AG08395 (cell line): Measurements from ENCODE around the gene GLP1R.
A peak's percentile ranks its signal among the peaks of the same experiment; 100 is the strongest.

Experiments
- DNase-seq: peaks from one replicate; pipeline ENCODE4 v3.0.0; 2012; ENCODE audit warnings: mixed read lengths, low spot score

GLP1R gene

DNA sequence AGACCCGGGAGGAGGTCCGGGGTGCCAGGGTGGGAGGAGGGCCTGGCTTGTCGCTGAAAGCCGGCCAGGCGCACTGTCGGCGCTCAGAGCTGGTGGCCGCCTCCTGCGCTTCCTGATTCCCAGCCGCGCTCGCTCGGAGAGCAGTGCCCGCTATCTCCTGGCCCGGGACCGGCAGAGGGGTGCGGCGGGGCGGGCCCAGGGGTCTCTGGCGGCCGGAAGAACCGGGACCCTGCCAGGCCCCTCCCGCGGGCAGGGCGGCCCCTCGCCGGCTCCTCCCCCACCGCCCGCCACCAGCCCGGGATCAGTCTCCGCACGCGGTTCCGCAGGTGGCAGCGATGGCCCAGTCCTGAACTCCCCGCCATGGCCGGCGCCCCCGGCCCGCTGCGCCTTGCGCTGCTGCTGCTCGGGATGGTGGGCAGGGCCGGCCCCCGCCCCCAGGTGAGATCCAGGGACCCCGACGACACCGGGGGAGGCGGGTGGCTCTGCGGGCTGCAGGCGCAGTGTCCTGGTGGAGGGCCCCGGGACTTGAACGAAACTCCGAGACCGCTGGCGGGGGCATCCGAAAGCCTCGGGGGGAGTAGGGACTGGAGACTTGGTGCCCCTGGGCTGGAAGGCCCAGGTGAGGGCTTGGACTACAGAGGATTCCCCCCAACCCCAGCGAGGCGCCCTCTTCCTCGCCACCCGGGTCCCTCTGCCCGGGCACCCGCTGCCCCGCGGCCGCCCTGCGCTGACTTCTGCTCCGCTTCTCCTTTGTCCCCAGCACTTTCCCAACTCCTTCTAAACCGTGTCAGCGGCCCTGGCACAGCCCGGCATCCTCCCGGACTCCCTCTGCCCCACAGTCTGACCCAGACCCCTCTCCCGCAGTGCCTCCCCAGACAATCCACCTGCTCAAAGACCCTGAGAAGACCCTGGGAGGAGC, at the start of gene GLP1R:
Gene GLP1R (plus strand): TSS at position 301 of the 919 bp plus-strand sequence. CDS start 60 bp downstream, at position 361.
- DNase-seq, result no peak

DNA sequence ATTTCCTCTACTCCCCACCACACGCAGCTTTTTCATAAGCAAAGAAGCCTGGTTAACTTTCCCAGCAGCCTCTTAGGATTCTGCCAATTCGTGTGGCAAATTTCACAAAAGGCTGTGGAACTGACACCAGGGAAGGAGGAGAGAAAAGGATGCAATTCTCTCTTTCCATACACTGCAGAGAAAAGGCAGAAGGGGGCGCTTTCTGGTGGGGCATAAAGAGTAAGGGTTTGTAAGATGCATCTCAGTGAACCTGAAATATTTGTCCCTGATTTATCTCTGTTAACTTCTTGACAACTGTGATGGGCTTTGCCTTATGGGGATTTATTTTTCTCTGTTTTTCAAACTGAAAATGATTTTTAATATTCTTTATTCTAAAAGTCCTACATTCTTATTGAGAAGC, 45.5 kb upstream of the GLP1R start:
- no peak for DNase-seq

DNA sequence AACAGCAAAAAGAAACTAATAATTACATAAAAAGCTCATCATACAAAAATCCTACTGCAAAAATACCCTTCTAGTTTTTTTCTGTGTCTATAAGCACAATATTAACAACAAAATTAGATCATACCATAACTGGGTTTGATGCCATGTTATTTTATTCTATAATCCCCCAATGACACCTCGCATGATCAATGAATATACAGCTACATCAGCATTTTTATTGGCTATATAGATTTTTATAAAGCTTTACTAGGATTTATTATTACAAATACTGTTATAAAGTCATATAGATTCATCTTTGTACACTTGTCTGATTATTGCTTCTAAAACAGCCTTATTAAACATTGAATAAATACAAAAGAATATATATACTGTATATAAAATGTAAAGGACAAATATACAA, 45.1 kb upstream of the GLP1R start:
- no peak for DNase-seq

DNA sequence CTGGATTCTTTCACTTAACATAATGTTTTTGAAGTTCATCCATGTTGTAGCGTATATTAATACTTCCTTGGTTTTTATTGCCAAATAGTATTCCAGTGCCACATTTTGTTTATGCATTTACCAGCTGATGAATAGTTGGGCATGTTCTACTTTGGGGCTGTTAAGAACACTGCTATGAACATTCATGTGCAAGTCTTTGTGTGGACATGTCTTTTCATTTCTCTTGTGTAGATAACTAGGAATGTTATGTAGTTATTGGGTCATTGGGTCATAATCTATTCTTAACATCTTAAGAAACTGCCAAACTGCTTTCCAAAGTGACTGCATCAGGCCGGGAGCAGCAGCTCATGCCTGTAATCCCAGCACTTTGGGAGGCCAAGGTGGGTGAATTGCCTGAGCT, 43.8 kb upstream of the GLP1R start:
- DNase-seq, result no peak

DNA sequence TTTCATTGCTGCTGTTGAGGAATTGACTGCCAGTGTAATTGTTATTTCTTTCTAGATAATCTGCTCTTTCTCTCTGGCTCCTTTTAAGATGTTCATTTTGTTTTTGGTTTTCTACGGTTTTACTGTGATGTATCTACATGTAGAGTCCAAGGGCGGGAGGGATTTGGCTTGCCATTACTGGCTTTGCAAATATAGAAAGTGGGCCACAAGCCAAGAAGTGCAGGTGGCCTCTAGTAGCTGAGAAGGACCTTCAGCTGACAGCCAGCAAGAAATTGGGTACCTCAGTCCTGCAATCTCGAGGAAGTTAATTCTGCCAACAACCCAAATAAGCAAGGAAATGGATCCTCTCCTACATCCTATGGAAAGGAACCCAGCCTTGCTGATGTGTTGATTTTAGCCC, 42.8 kb upstream of the GLP1R start:
- no peak for DNase-seq

GRCh38 chr6:39007575-39007974, 41.0 kb upstream of the GLP1R start:
- no peak for DNase-seq

DNA sequence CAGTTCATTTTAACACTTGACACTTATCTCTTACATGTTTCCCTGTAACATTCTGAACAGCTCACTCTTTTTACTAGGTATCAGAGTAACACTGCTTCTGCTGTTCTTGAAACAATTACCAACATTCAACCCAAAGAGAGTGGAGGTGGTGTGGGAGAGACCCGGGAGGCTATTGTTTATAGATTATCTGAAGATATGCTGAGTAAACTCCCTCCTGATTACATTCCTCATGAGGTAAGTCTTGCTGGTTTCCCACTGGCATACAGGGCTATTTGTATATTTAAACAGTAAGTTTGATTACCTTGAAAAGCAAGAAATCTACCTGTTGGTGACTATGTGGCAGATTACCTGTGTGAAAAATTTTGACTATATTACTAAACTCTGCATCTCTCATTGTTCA, 39.8 kb upstream of the GLP1R start:
- DNase-seq, result no peak

GRCh38 chr6:39009476-39009875, 39.1 kb upstream of the GLP1R start:
- no peak for DNase-seq

- no peak for DNase-seq
Measured at GRCh38 chr6:39016839-39017546, 31.6 kb upstream of the GLP1R start.

DNA sequence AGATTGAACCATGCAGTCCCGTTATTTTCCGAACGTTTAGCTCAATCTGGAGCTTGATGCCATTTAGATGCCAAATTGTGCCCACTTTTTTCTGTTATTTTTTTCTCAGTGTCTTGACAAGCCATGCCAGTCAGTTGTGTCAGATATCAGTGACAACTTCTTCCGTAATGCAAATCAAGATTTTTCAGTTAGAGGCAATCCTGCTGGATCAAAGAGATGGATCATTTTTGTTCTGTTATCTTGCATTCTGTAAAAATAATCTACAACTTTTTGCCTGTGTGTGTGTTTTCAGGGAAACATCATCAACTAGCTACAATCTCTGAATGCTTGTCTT, 31.1 kb upstream of the GLP1R start:
- DNase-seq, result no peak

DNA sequence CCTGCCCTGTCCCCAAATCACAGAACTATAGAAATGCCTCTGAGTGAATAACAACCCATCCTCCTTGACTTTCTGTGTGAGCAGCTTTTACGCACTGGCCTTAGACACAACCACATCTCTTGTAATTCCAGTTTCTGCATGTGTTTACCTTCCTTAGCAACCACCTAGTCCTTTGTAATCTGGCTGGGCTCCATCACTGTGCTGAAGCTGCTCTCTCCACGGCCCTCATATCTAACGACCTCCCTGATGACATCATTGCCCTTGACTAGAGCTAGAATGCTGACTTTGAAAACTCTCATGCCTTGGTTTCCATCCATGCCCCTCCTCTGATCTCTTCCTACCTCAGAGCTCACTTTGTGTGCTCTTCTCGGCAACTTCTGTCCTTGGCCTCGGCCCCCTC, 30.5 kb upstream of the GLP1R start:
- no peak for DNase-seq

GRCh38 chr6:39020136-39020535, 28.4 kb upstream of the GLP1R start:
- no peak for DNase-seq

GRCh38 chr6:39021041-39021440, 27.5 kb upstream of the GLP1R start:
- DNase-seq, result no peak

DNA sequence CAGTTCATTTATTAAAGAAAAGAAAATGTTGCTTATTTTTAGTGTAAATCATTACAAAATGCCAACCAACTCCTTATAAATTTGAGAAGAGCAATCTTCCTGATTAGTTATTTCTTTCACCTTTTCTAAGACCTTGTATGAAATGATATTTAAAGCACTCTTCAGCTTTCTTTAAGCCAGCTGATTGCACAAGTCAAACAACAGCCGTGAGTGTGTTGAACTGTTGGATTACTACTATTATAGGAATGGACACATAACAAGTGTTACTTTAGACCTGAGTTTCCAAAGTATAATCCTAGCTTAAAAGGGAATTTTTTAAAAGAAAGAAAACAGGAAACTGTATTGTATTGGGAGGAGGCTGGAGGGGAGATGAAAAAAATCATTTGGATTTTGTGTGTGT, 26.8 kb upstream of the GLP1R start:
- DNase-seq, result no peak

- no peak for DNase-seq
Measured at GRCh38 chr6:39026175-39026574, 22.4 kb upstream of the GLP1R start.

DNA sequence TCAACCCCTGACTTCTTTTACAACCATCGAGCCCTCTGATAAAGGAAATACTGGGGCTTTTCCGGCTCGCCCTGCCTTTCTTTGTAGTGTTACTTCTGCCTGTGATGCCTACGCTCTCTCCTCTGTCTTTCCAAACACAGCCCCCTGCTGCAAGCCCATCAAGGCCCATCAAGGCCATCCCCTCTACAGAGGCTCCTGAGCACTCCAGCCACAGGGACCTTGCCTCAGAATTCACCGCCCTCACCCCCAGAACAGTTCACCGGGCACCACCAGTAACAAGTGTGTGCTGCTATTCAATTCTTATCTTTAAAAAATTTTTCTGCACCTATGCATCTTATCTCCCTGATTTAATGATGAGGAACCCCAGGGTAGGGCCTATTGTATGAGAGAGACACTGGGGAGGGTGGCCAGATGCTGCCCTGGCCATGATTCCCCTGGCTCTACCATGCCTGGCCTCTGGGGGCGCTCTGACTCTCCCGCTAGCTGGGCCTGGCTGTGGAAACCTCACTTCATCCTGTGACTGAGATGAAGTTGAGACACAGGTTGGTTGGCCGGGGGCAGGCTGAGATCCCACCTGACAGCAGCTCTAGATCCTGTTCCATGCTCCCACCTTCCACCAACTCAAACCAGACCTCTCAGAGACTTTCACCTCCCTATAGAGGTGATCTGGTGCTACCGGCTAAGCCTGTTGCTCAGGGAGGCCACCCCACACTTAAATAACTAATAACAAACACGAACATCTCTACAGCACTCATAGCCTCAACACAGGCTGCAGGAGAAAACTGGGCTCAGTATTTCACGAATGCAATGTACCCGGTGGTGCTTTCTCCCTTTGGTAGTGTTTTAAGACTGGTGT, 19.2 kb upstream of the GLP1R start:
- peak; percentile 52 for DNase-seq

DNA sequence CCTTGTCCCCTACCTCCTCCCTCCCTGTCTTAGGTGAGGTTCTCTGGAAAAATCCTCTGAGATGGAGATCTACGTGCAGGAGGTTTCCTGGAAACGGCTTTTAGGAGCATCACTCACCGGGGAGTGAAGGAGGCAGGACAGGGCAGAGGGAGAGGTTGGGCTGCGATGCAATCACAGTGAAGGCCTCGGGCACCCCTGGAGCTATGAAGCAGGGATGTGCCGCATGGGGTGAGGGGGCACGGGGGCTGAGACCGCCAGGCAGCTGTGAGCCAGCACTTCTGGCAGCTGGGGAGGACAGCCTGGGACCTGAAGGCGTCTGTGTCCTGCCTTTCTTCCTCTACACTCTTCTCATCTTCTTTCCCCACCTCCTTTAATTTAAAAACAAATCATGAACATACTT, 12.9 kb upstream of the GLP1R start:
- no peak for DNase-seq

GRCh38 chr6:39037082-39037508, 11.5 kb upstream of the GLP1R start:
- no peak for DNase-seq

DNA sequence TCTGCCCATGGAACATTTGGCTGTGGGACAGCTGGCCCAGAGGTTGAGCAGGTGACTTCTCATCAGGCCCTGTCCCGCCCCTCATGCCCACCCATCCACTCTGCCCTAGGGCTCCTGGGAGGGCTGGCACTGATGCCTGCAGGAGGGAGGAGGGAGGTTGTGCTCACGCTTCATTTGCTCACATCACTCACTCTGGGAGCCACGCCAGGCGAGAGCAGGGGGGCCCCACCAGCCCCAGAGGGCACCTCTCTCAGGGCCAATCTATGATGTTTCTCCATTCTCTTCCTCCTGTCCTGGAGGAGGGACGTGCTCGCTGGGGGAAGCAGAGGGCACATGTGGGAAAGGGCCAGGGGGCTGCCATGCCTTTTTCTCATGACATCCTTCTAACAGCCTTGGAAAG, 10.9 kb upstream of the GLP1R start:
- no peak for DNase-seq

DNA sequence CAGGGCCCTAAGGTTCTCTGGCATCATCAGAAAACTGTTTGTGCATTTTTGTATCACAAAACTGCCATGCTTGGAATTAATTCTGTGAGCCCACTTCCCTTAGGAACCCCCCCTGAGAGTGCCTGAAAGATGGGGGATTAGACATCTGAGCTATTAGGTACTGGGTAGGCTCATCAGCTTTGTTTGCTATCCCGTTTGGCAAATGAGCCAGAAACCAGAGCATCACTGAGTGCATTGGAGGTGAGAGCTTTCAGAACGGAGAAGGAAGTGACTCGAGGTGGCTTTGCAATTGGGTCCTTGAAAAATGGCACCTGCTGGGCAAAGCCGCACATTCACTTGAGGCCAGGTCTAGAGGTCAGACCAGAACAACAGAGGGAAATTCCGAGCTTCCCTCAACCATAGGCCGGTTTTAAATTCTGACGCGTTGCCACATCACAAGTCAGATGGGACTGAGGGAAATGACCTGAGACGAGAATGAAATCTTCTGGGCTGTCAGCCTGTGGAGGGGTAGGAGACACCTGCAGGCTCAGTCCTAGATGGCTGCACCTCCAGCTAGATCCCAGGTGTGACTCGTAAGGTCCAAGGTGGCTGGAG, 8.4 kb upstream of the GLP1R start:
- no peak for DNase-seq

- no peak for DNase-seq
Measured at GRCh38 chr6:39041072-39041471, 7.5 kb upstream of the GLP1R start.

DNA sequence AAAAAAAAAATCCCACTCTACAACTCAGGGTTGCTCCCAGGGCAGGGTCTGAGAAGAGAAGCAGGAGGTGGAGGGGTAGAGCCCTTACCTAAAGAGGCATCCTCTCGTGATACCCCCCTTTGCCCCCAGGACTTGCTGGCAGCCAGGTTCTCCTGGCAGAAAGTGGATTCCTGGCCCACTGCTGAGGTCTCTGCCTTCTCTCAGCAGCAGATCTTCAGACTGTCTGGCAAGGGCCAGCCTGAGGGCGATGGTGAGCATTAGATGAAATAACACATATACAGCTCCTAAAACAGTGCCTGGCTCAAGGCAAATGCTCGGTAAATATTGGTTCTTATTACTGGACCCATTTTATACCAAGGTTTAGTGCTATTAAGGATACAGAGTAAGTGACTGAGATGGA, 4.8 kb upstream of the GLP1R start:
- DNase-seq, result no peak
